GM18519 (cell line): Measurements from ENCODE around the gene LARP1.
A peak's percentile ranks its signal among the peaks of the same experiment; 100 is the strongest.
"Not testable (repeated sequence)": the region's sequence is repeated elsewhere in the genome, so short reads cannot be mapped to it uniquely, and the experiment has no call there.

ENCODE experiments used
- ATAC-seq: cut with Tn5 transposase; IDR thresholded peaks from one replicate; pipeline ENCODE4 v1.9.1; 2021; ENCODE audit warnings: mild to moderate bottlenecking, moderate library complexity; ENCODE audit not compliant: unreplicated experiment, low FRiP score

Gene LARP1

GRCh38 chr5:154755361-154756008 lies at the start of gene LARP1:
TSS of gene LARP1 (plus strand) at chr5:154755377. CDS start at chr5:154755758, 381 bp downstream.
- no peak for ATAC-seq

GRCh38 chr5:154706416-154706815 lies 48.8 kb upstream of the LARP1 start:
- no peak for ATAC-seq

GRCh38 chr5:154707641-154708040 lies 47.5 kb upstream of the LARP1 start:
- ATAC-seq, result no peak

- ATAC-seq, result no peak
Measured at GRCh38 chr5:154708207-154708606, 47.0 kb upstream of the LARP1 start.

DNA sequence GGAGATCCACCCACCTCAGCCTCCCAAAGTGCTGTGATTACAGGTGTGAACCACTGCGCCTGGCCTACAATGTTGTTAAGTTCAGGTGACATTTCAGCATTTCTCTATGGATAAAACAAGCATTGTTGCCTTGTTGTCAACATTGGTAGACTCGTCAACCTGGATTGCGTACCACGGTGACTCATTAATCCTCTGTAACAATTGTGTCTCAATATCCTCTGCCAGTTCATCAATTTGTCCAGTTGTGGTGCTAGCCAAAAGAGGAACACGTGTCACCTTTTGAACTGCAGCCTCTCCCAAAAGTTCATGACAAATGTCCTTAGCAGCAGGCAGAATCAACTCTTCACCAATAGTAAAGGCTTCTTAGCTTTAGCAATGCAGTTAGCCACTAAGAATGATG lies 46.3 kb upstream of the LARP1 start:
- no peak for ATAC-seq

DNA sequence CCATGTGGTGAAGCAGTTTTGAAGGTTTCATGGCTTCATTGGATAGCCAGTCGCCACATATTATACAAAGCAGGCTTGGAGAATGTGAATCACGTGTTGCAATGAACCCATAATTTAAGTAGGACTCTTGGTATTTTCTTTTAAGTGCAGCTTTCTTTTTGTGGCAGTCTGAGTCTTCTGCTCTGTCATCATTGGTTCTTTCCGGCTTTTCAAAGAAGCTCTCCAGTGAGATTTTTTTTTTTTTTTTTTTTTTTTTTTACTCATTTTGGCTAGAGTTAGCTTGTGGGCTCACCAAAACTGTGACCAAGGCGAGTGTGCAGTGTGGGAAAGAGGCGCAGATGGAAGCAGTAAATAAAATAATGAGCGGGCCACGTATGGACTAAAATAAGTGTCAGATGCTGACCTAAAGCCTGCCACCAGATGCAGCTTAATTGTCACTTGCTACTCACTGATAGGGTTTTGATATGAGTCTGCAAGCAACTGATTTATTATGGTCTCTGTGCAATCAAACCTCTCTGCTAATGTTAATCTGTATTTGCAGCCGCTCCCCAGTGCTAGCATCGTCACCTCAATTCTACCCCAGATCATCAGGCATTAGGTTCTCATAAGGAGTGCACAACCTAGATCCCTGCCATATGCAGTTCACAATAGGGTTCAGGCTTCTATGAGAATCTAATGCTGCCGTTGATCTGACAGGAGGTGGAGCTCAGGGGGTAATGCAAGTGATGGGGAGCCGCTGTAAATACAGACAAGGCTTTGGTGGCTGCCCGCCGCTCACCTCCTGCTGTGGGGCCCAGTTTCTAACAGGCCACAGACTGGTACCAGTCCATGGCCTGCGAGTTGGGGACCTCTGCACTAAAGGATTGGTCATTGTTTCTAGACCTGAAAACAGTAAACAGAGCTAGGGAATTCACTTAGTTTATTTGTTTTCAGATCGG lies 45.5 kb upstream of the LARP1 start:
- no peak for ATAC-seq

DNA sequence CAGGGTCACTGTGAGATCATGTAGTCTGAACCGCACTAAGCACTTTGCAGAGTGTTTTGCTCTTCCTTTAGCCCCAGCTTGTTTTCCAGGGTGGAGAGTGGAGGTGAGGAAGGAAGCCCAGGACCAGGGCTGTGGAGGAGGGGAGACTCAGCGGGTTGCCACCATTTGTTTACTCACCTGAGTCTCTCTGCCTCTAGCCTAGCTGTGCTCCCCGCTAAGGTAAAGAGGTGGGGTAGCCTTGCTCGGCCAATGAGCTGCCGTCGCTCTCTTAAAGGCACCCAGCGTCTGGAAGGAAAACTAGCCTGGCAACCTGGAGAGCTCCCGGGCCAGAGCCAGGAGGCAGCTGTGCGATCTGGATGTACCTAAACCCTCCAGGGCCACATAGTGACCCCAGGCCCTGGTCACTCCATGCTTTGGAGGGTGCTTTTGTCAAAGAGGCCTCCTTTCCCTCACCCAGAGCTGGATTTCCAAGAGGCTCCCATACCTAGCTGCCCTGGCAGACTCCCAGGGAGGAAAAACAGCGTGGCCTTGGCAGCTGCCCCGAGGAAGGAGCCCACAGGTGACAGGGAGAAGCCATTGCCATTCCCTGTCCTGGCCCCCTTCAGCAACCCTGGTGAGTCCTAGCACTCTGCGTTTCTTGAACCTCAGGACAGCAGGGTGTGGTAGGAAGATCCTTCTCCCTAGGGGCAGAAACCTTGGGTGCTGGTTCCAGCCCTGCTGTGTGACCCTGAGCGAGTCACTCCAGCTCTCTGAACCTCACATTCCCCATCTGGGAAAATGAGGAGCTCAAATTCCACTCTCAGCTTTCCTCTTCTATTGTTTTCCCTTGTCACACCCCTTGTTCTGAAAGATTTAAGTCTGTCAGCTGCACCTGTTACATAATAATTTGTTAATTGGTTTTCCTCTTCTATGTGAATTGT lies 42.4 kb upstream of the LARP1 start:
- no peak for ATAC-seq

DNA sequence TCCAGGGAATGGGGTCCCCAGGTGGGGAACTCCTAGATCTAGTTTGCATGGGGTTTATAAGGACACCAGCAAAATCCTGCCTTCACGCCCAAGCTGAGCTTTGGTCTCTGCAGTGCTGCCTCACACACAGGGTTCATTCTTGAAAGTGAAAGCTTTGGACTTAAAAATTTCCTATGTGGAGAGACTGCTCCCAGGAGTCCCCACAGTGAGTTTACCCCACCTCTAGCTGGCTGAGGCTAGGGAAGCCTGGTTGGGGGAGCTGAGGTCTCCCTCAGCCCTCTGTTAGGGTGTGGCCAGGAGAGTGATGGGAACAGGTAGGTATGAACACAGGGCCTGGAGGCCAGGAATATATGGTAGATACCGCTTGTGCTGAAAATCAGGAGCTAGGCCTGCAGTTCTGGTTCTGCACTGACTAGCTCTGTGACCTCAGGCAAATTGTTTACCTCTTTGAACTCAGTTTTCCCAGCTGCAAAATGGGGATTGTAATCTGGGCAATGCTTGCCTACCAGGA lies 41.5 kb upstream of the LARP1 start:
- ATAC-seq, result no peak

- peak; percentile 91 for ATAC-seq
Measured at GRCh38 chr5:154714266-154714986, 40.8 kb upstream of the LARP1 start.

DNA sequence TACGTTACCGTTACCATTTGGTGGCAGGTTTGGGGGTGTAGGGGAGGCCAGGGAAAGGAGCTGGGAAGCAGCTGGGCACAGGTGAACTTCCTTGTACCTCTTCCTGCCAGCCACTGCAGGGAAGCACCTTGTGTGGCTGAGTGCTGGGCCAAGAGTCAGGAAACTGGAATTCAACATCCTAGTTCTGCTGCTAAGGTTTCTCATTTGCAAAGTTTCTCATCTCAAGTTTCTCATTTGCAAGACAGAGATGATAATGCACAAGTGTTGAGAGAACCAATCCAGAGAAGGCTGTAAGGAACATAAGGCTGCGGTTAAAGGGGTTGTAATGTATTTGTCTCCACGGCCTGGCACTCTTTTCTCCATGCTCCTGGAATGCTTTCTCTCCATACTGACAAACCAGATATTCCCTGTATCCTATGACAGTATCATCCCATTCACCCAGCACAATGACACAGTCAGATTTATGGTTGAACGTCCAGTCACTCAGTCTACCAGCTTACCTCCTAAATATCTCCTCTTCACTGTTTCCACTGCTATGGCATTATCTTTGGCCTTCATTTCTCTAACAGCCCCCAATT lies 33.6 kb upstream of the LARP1 start:
- ATAC-seq, result no peak

- no peak for ATAC-seq
Measured at GRCh38 chr5:154722097-154722496, 33.1 kb upstream of the LARP1 start.

DNA sequence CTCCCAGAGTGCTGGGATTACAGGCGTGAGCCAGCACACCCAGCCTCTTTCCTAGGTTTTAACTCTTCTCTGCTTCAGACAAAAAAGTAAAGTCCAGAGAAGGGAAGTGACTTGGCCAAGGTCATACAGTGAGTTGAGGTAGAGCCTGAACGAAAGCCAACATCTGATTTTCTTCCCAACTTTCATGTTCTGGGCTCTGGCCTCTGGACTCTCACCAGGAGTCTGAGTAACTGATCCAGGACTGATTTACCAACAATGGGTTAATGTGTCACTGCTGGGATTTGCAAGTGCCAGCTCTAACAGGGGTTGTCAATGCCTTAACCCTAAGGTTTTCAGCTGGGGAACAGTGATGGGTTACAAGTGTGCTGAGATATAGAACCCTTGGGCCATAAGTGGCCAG lies 32.2 kb upstream of the LARP1 start:
- ATAC-seq, result no peak

DNA sequence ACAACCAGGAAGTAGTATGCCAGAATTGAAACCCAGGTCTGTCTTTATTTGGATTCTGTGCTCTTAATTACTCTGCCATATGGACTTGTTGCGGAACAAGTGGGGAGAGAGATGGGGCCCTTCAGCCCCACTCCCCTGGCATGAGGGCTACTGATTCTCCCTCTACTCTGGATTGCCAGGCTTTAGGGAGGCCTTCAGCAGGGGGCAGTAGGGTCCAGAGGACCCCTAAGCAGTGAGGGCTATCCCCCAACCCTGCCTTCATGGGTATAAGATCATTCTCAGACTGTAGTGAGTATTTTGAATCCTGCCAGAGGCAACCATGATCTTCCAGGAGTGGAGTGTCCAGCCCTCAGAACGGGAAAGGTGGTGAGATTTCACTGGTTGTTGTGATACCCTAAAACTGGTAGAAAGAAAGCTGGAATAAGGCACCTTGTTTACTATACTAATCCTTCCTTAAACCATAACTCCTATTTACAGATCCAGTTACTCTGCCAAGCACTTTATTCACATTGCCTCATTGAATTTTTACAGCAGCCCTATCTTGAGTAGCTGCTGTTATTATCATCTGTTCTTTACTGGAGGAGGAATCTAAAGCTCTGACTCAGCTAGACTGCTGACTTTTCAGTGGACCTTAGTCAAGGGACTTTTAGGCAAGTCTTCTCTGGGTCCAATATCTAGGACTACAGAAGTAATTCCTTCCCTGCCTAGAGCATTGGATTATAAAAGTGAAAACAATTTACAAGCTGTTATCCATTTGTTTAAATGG lies 31.3 kb upstream of the LARP1 start:
- ATAC-seq, result no peak

- ATAC-seq, result no peak
Measured at GRCh38 chr5:154727361-154727760, 27.8 kb upstream of the LARP1 start.

DNA sequence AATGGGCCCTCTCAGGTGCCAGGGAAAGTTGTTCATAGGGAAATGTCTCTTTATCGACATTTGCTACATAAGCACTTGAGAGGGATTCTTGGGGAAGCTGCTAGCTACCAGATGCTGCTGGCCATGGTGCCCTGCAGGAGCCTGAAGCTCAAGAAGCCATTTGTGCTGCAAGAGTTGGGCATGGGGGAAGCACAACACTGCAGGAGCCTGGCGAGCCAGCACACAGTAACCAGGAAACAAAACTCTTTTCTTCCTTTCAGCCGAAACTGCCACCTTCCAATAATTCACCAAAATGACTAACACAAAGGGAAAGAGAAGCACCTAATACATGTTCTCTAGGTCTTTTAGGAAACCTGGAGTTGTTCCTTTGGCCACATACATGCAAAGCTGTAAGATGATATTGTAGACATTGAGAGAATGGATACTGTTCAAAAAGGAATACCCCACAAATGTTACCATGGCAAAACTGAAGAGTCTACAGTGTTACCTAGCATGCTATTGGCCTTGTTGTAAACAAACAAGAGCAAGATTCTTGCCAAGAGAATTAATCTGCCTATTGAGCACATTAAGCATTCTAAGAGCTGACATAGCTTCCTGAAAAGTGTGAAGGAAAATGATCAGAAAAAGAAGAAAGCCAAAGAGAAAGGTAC lies 26.1 kb upstream of the LARP1 start:
- ATAC-seq, result no peak

- ATAC-seq, result no peak
Measured at GRCh38 chr5:154729613-154730012, 25.6 kb upstream of the LARP1 start.

GRCh38 chr5:154730761-154731160 lies 24.4 kb upstream of the LARP1 start:
- ATAC-seq, result not testable (repeated sequence)

DNA sequence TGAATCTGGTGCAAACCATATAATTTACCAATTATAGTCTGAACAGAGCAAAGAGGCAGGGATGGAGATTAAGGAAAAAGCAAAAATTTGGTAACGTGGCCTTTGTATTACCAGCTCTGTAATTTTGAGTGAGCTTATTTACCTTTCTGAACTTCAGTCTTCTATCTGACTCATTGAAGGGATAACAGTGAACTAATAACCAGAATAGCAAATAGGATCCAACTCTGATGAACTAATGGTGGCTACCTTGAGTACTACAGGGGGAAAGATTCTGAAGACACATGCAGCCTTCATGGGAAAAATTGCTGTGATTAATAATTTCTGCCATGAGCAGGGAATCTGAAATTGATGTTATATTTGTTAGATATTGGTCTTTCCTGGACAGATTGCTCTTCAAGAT lies 23.0 kb upstream of the LARP1 start:
- ATAC-seq, result no peak
